GM23338 (cell line): ENCODE results near the gene ZNF496. TPM values are rescaled to one million over a fixed set of nuclear protein-coding genes. Genes with fewer than 3 reads are reported as not detected.

ENCODE experiments used
- ATAC-seq: fragments of 200-7000 bp; cut with Tn5 transposase; 3 replicates; pipeline ENCODE4 v1.9.1; 2020
- DNase-seq: peaks from one replicate; pipeline ENCODE4 v3.0.0-alpha.2; 2015; ENCODE audit warnings: low spot score
- H2AFZ ChIP-seq: fragments of 200-600 bp; sonication (generic); 2 replicates; pipeline ENCODE4 v1.8.0; 2016; ENCODE audit warnings: antibody characterized with exemption, mild to moderate bottlenecking, moderate library complexity
- H3F3A ChIP-seq: fragments of 200-600 bp; sonication (generic); replicated peaks from 2 replicates; pipeline ENCODE4 v1.8.0; 2017; ENCODE audit warnings: antibody characterized with exemption, mixed run types, low read depth
- H3K27ac ChIP-seq: fragments of 200-600 bp; sonication (generic); 2 replicates; pipeline ENCODE4 v1.6.1; 2016; ENCODE audit warnings: low read depth
- H3K27me3 ChIP-seq: fragments of 200-600 bp; sonication (generic); 2 replicates; pipeline ENCODE4 v1.8.0; 2016; ENCODE audit warnings: mild to moderate bottlenecking, mixed run types, moderate library complexity; ENCODE audit not compliant: insufficient read depth
- H3K36me3 ChIP-seq: fragments of 200-600 bp; sonication (generic); 2 replicates; pipeline ENCODE4 v1.8.0; 2016; ENCODE audit warnings: mild to moderate bottlenecking; ENCODE audit not compliant: insufficient read depth
- H3K4me1 ChIP-seq: fragments of 200-600 bp; sonication (generic); 2 replicates; pipeline ENCODE4 v1.8.0; 2016; ENCODE audit warnings: mild to moderate bottlenecking, moderate library complexity; ENCODE audit not compliant: insufficient read depth
- H3K4me2 ChIP-seq: fragments of 200-600 bp; sonication (generic); 2 replicates; pipeline ENCODE4 v1.7.1; 2017; ENCODE audit warnings: mixed run types
- H3K4me3 ChIP-seq: fragments of 200-600 bp; sonication (generic); 2 replicates; pipeline ENCODE4 v1.6.1; 2016; ENCODE audit warnings: mixed run types
- H3K79me2 ChIP-seq: fragments of 200-600 bp; sonication (generic); replicated peaks from 2 replicates; pipeline ENCODE4 v1.8.0; 2017; ENCODE audit warnings: mild to moderate bottlenecking; ENCODE audit not compliant: insufficient read depth
- H3K9me2 ChIP-seq: fragments of 200-600 bp; sonication (generic); 2 replicates; pipeline ENCODE4 v1.8.0; 2017; ENCODE audit not compliant: insufficient read depth
- H4K20me1 ChIP-seq: fragments of 200-600 bp; sonication (generic); replicated peaks from 2 replicates; pipeline ENCODE4 v1.8.0; 2017; ENCODE audit warnings: mild to moderate bottlenecking; ENCODE audit not compliant: insufficient read depth
- H3K27ac Mint-ChIP-seq: 2 replicates; pipeline ENCODE4 v1.8.0; 2020; ENCODE audit warnings: inconsistent platforms, mild to moderate bottlenecking, moderate library complexity, mixed read lengths
- H3K27me3 Mint-ChIP-seq: 3 replicates; pipeline ENCODE4 v1.8.0; 2022; ENCODE audit warnings: low read depth, mild to moderate bottlenecking, moderate library complexity, mixed read lengths, inconsistent platforms; ENCODE audit not compliant: insufficient read depth, poor library complexity
- H3K36me3 Mint-ChIP-seq: 3 replicates; pipeline ENCODE4 v1.8.0; 2021; ENCODE audit warnings: low read depth, mild to moderate bottlenecking, inconsistent platforms, moderate library complexity, mixed read lengths
- H3K4me1 Mint-ChIP-seq: 3 replicates; pipeline ENCODE4 v1.8.0; 2020; ENCODE audit warnings: mild to moderate bottlenecking, inconsistent platforms, mixed read lengths
- H3K4me3 Mint-ChIP-seq: 3 replicates; pipeline ENCODE4 v1.8.0; 2021; ENCODE audit warnings: moderate library complexity, mild to moderate bottlenecking, inconsistent platforms, mixed read lengths
- H3K9me3 Mint-ChIP-seq: 3 replicates; pipeline ENCODE4 v1.8.0; 2020; ENCODE audit warnings: moderate library complexity, mild to moderate bottlenecking, inconsistent platforms, mixed read lengths
- CTCF ChIP-seq, 2 experiments: fragments of 200-600 bp in 1 of 2; sonication (generic) in 1 of 2; conservative IDR thresholded peaks; 2 replicates each; pipeline versions ENCODE4 v1.5.1 to v1.6.1; 2016 to 2017; ENCODE audit warnings: antibody characterized with exemption in 2 of 2, low read depth in 2 of 2, mild to moderate bottlenecking in 2 of 2, moderate library complexity in 1 of 2
- ETS1 ChIP-seq: IDR thresholded peaks from 2 replicates; pipeline ENCODE4 v1.6.1; 2016; ENCODE audit warnings: antibody characterized with exemption
- JUNB ChIP-seq: IDR thresholded peaks from one replicate; pipeline ENCODE4 v1.6.1; 2016; ENCODE audit warnings: antibody characterized with exemption; ENCODE audit not compliant: unreplicated experiment
- NANOG ChIP-seq: IDR thresholded peaks from 2 replicates; pipeline ENCODE4 v1.6.1; 2016; ENCODE audit warnings: antibody characterized with exemption, borderline replicate concordance
- POLR2AphosphoS5 ChIP-seq: IDR thresholded peaks from 2 replicates; pipeline ENCODE4 v1.6.1; 2016; ENCODE audit warnings: antibody characterized with exemption, low read depth
- ZNF114 ChIP-seq: fragments of 250-450 bp; sonication (Bioruptor Pico); IDR thresholded peaks from 2 replicates; pipeline ENCODE4 v1.5.0; 2020; ENCODE audit warnings: mild to moderate bottlenecking, moderate library complexity
- ZNF462 ChIP-seq: fragments of 250-450 bp; sonication (Bioruptor Pico); IDR thresholded peaks from 2 replicates; pipeline ENCODE4 v1.5.0; 2020; ENCODE audit warnings: mild to moderate bottlenecking, moderate library complexity
- polyA plus RNA-seq: library from polyadenylated mRNA; unstranded; fragments of >200 nt; fragmentation: Nextera tagmentation; extraction: Ambion mirVana; gene quantifications from 2 replicates; pipeline ENCODE4 v1.2.1, GENCODE V29; 2016
- total RNA-seq: library from RNA; depleted of rRNA; stranded (reverse); fragments of >200 nt; shearing (Covaris generic); gene quantifications from 2 replicates; pipeline ENCODE4 v1.2.3, GENCODE V29; 2014

ZNF496 gene
- total and polyA plus RNA-seq, 2 experiments from 2014 or later = 22.0 to 127 TPM

GRCh38 chr1:247352175-247352574, 20.5 kb upstream of the ZNF496 start:
- DNase-seq (no peak), ATAC-seq (no peak)
- H3K4me1 ChIP-seq = peaks cover 8% of the 10 kb centered on the region; the same call in 1 of the 2 replicates
- no peak overlapping the region for H3K27ac ChIP-seq
- no peaks in the 10 kb centered on the region for H3K27me3 ChIP-seq
- H3K9me2 ChIP-seq = no peaks in the 10 kb centered on the region
- Mint-ChIP-seq H3K27ac (no peak overlapping the region), H3K4me1 (peaks cover 9% of the 10 kb centered on the region), H3K4me3 (no peak overlapping the region), H3K9me3 (peaks cover 25% of the 10 kb centered on the region), H3K36me3 (peaks cover 22% of the 10 kb centered on the region; the same call in 2 of the 3 replicates), H3K27me3 (peaks cover 10% of the 10 kb centered on the region)
- no peak for TF ChIP-seq JUNB
- TF ChIP-seq CTCF (conservative IDR thresholded peaks at IDR 0.05; ENCODE audit: low read depth in 2 of 2) = no peak
- TF ChIP-seq ZNF462 (CRISPR knock-in tag) = no peak
- no peak for TF ChIP-seq NANOG
- H3K79me2 ChIP-seq = no peaks in the 10 kb centered on the region
- H3K36me3 ChIP-seq = no peaks in the 10 kb centered on the region
- H3F3A ChIP-seq = no peaks in the 10 kb centered on the region
- no peak overlapping the region for H2AFZ ChIP-seq
- H3K4me3 ChIP-seq = no peak overlapping the region
- H4K20me1 ChIP-seq = no peaks in the 10 kb centered on the region; the same call in 1 of the 2 replicates
- H3K4me2 ChIP-seq = no peak overlapping the region

- Mint-ChIP-seq H3K36me3 (peaks cover 24% of the 10 kb centered on the region; the same call in 2 of the 3 replicates), H3K27me3 (peaks cover 11% of the 10 kb centered on the region), H3K27ac (no peak overlapping the region), H3K4me1 (0 out of 3 replicates have a peak, but pooled peaks cover 7% of the 10 kb centered on the region), H3K4me3 (no peak overlapping the region), H3K9me3 (peaks cover 23% of the 10 kb centered on the region)
- no peaks in the 10 kb centered on the region for H3K27me3 ChIP-seq
- H3K4me1 ChIP-seq = peaks cover 8% of the 10 kb centered on the region; the same call in 1 of the 2 replicates
- ATAC-seq (no peak), DNase-seq (no peak)
- H3K36me3 ChIP-seq = no peaks in the 10 kb centered on the region
- H3F3A ChIP-seq = no peaks in the 10 kb centered on the region
- no peak overlapping the region for H3K4me3 ChIP-seq
- no peak overlapping the region for H3K4me2 ChIP-seq
- no peak overlapping the region for H3K27ac ChIP-seq
- H3K79me2 ChIP-seq = no peaks in the 10 kb centered on the region
- H2AFZ ChIP-seq = no peak overlapping the region
- H3K9me2 ChIP-seq = no peaks in the 10 kb centered on the region
- H4K20me1 ChIP-seq = no peaks in the 10 kb centered on the region; the same call in 1 of the 2 replicates
- TF ChIP-seq CTCF (conservative IDR thresholded peaks at IDR 0.05; ENCODE audit: low read depth in 2 of 2) = no peak
- TF ChIP-seq ZNF114 (CRISPR knock-in tag) = no peak
- TF ChIP-seq POLR2AphosphoS5 = no peak
- TF ChIP-seq ETS1 = no peak
- no peak for TF ChIP-seq NANOG
Measured at GRCh38 chr1:247350587-247350986, 18.9 kb upstream of the ZNF496 start.
